Heart right ventricle (tissue), 16 donors: ENCODE measurements around the gene ADCY2. TPM values are rescaled to one million over a fixed set of nuclear protein-coding genes. Genes with fewer than 3 reads are reported as not detected.

Source experiments
- ATAC-seq, 8 donors: fragments of 200-7000 bp; cut with Tn5 transposase; one replicate each; pipeline ENCODE4 v1.9.1; 2020; ENCODE audit warnings: mild to moderate bottlenecking in 8 of 8, moderate library complexity in 8 of 8, moderate number of reproducible peaks in 1 of 8
- DNase-seq, 2 donors: peaks; one replicate each; pipeline ENCODE4 v3.0.0-alpha.2; 2020
- H3K27ac ChIP-seq, 10 donors: fragments of 200-600 bp; sonication (generic) in 2 of 10; one replicate each; pipeline versions ENCODE4 v1.5.0 to v1.8.0; 2020 to 2022; ENCODE audit warnings: mild to moderate bottlenecking in 3 of 10
- H3K27me3 ChIP-seq, 7 donors: fragments of 200-600 bp; one replicate each; pipeline ENCODE4 v1.8.0; 2021 to 2022; ENCODE audit warnings: mild to moderate bottlenecking in 2 of 7
- H3K36me3 ChIP-seq, 9 donors: fragments of 200-600 bp; sonication (generic) in 1 of 9; one replicate each; pipeline versions ENCODE4 v1.5.0 to v1.8.0; 2020 to 2022; ENCODE audit warnings: mild to moderate bottlenecking in 2 of 9
- H3K4me1 ChIP-seq, 9 donors: fragments of 200-600 bp; sonication (generic) in 1 of 9; one replicate each; pipeline versions ENCODE4 v1.5.0 to v1.8.0; 2020 to 2022; ENCODE audit warnings: mild to moderate bottlenecking in 4 of 9
- H3K4me3 ChIP-seq, 10 donors: fragments of 200-600 bp; sonication (generic) in 2 of 10; one replicate each; pipeline versions ENCODE4 v1.5.0 to v1.8.0; 2020 to 2022; ENCODE audit warnings: mild to moderate bottlenecking in 7 of 10, moderate library complexity in 2 of 10
- H3K9me3 ChIP-seq, 11 donors: fragments of 200-600 bp in 10 of 11; sonication (generic) in 2 of 11; one replicate each; pipeline versions ENCODE4 v1.5.0 to v1.8.0; 2013 to 2022; ENCODE audit warnings: mild to moderate bottlenecking in 2 of 11, control low read depth in 1 of 11, moderate library complexity in 1 of 11
- CTCF ChIP-seq, 9 donors: fragments of 200-600 bp; sonication (generic) in 2 of 9; IDR thresholded peaks; one replicate each; pipeline versions ENCODE4 v1.5.0 to v1.8.0; 2021 to 2022; ENCODE audit warnings: antibody characterized with exemption in 9 of 9, mild to moderate bottlenecking in 5 of 9, moderate library complexity in 1 of 9
- WGBS, 2 donors: extraction: QIAGEN DNeasy Blood & Tissue Kit; methylation state at CpG; one replicate each; pipeline ENCODE4 v1.1.7; 2013; ENCODE audit warnings: inconsistent platforms in 1 of 2; 5-methylcytosine and 5-hydroxymethylcytosine counted together
- intact Hi-C, 10 donors: fragments of 100-400 bp; cut with DNase I; formaldehyde crosslinking; loops; one replicate each; pipeline versions ENCODE4 v1.11.1 to v1.14.2; 2022
- polyA plus RNA-seq, 2 donors: library from polyadenylated mRNA; stranded (reverse); fragments of 200-250 nt; gene quantifications; one replicate each; pipeline ENCODE4 v1.2.3, GENCODE V29; 2013
- total RNA-seq, 10 donors: library from RNA; stranded (reverse); fragmentation: NEBNext Ultra II Directional in 3 of 10; extraction: Animal tissue kit (Norgen Biotek cat#: 25700) in 3 of 10; gene quantifications; one replicate each; pipeline versions ENCODE4 v1.2.1 to v1.2.4, GENCODE V29; 2021 to 2023
- donor health status: Arrhythmogenic right ventricular cardiomyopathy.
- donor health status: ischemic (EF 13 %, LVEDD 7.1; RV severe dilation, severe dysfunction).
- donor health status: healthy with polysubstance abuse.
- donor health status: DM: no; HTN: yes; CAD: no.
- donor health status: DM: no; HTN: no; CAD: no.
- donor health status: ischemic (EF 25% LVEDD 6.9; RV normal size, moderate dysfunction).
- donor health status: ischemic (EF 25% LVEDD 5.7; RV mildly dilated, moderate dysfunction).
- donor health status: healthy.
- donor health status: DM: yes; HTN: yes; CAD: no.
- donor health status: Ischemic cardiomyopathy.
- donor health status: ischemic (EF 35%, LVEDD 5.7; RV mildly dilated, moderate dysfunction).
- donor health status: nonischemic (EF 11% LVEDD 7.7; RV severe dilation, severe dysfunction).
- donor health status: DM: yes; HTN: yes; CAD: no.
- donor health status: PGD.
- donor health status: ischemic (EF 29% LVEDD 5.4; RV normal size, mild dysfunction).
- donor health status: nonischemic (EF 23%, LVEDD 6.1; RV moderate dilation, normal function).

The ADCY2 gene
- total and polyA plus RNA-seq, 12 donors = 0.04 to 0.90 (median 0.17) TPM

GRCh38 chr5:7846327-7846726, 450.4 kb downstream of the ADCY2 start:
- H3K9me3 ChIP-seq = no peaks in the 10 kb centered on the region
- H3K27me3 ChIP-seq = peaks cover 18 to 67% (median 50%) of the 10 kb centered on the region in 7 donors
- no peak overlapping the region for H3K4me3 ChIP-seq
- 85 to 87% methylated on average over 5 of the region's 5 CpGs for WGBS, 2 donors
- intact Hi-C loops = no loop called here
- no peak overlapping the region for H3K27ac ChIP-seq
- H3K36me3 ChIP-seq = no peaks in the 10 kb centered on the region
- no peak for DNase-seq
- no peak for ATAC-seq
- peaks cover 7 to 17% (median 10%) of the 10 kb centered on the region in 9 donors for H3K4me1 ChIP-seq
- TF ChIP-seq CTCF (IDR thresholded peaks at IDR 0.05) = no peak

GRCh38 chr5:7848296-7848695, 452.4 kb downstream of the ADCY2 start:
- no peak overlapping the region for H3K27ac ChIP-seq
- peaks cover 18 to 61% (median 46%) of the 10 kb centered on the region in 7 donors for H3K27me3 ChIP-seq
- DNase-seq = no peak
- H3K4me1 ChIP-seq = peaks cover 7 to 27% (median 11%) of the 10 kb centered on the region in 9 donors
- intact Hi-C loops = no loop called here
- H3K4me3 ChIP-seq = no peak overlapping the region
- TF ChIP-seq CTCF (IDR thresholded peaks at IDR 0.05) = no peak
- H3K9me3 ChIP-seq = no peaks in the 10 kb centered on the region
- H3K36me3 ChIP-seq = no peaks in the 10 kb centered on the region
- ATAC-seq = no peak
- whole genome bisulfite sequencing, 2 donors = 73 to 80% methylated on average over 2 of the region's 2 CpGs

- no peak overlapping the region for H3K27ac ChIP-seq
- H3K9me3 ChIP-seq = no peaks in the 10 kb centered on the region
- H3K4me1 ChIP-seq = peaks cover 7 to 27% (median 11%) of the 10 kb centered on the region in 9 donors
- DNase-seq (peak in 1 of 2 donors; percentile 7), ATAC-seq (peak; percentile 20 to 62 (median 50))
- intact Hi-C loops = no loop called here
- 2 to 3% methylated on average over 44 of the region's 44 CpGs for WGBS, 2 donors
- peaks cover 18 to 57% (median 43%) of the 10 kb centered on the region in 7 donors for H3K27me3 ChIP-seq
- peak in 4 of 9 donors; percentile 10 to 46 (median 37) for TF ChIP-seq CTCF (IDR thresholded peaks at IDR 0.05)
- peak overlapping the region; percentile 4 to 63 (median 52) for H3K4me3 ChIP-seq
- H3K36me3 ChIP-seq = no peaks in the 10 kb centered on the region
Measured at GRCh38 chr5:7849681-7850394, 453.9 kb downstream of the ADCY2 start.

- Histone ChIP-seq H3K27me3 (peaks cover 18 to 53% (median 41%) of the 10 kb centered on the region in 7 donors), H3K9me3 (no peaks in the 10 kb centered on the region), H3K4me1 (peaks cover 7 to 27% (median 11%) of the 10 kb centered on the region in 9 donors), H3K27ac (no peak within 1 kb of the TSS), H3K36me3 (no peaks in the 10 kb centered on the region), H3K4me3 (peak within 1 kb of the TSS; percentile 4 to 63 (median 52))
- DNase-seq = peak; percentile 34 to 42
- ATAC-seq = peak; percentile 56 to 76 (median 63)
- 1 to 2% methylated on average over 44 to 76 of the region's 76 CpGs for WGBS, 2 donors
- TF ChIP-seq CTCF (IDR thresholded peaks at IDR 0.05) = peak in 6 of 9 donors; percentile 11 to 39 (median 29)
- intact Hi-C loops = no loop called here
Measured at GRCh38 chr5:7850395-7851239, 454.7 kb downstream of the ADCY2 start, which contains the start of gene CFAP90. TSS of gene CFAP90 (minus strand) at chr5:7851133. CDS start at chr5:7851021, 112 bp downstream.
